Gastrocnemius medialis (tissue), 4 donors: ENCODE measurements around the gene PARP1.

Experiments used
- POLR2A ChIP-seq, 2 donors: fragments of 450-650 bp; IDR thresholded peaks; one replicate each; pipeline ENCODE4 v1.6.1; 2017; ENCODE audit warnings: antibody characterized with exemption in 2 of 2, mild to moderate bottlenecking in 2 of 2, moderate library complexity in 2 of 2
- TF ChIP-seq, protein P1 (sequence below), 5 experiments: fragments of 450-650 bp in 3 of 5; fragments of 200-600 bp in 2 of 5; sonication (generic) in 2 of 5; IDR thresholded peaks in 4 of 5; conservative IDR thresholded peaks in 1 of 5; 1 replicate in 4 of 5; 2 replicates in 1 of 5; pipeline ENCODE4 v1.5.1; 2016 to 2019; ENCODE audit warnings: antibody characterized with exemption in 5 of 5, mild to moderate bottlenecking in 3 of 5, moderate library complexity in 3 of 5

DNA sequence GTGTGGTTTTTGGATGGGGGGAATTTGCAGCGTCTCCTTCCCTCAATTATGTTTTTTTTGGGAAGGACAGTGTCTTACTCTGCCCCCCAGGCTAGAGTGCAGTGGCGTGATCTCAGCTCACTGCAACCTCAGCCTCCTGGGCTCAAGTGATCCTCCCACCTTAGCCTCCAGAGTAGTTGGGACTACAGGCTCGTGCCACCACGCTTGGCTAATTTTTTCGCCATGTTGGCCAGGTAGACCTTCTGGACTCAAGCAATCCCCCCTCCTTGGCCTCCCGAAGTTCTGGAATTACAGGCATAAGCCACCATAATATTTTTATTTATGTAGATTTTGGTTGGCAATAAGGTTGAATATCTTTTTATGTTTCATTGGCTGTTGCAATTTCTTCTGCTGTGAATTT is 9.5 kb upstream of the PARP1 start:
- TF ChIP-seq, protein P1, sequence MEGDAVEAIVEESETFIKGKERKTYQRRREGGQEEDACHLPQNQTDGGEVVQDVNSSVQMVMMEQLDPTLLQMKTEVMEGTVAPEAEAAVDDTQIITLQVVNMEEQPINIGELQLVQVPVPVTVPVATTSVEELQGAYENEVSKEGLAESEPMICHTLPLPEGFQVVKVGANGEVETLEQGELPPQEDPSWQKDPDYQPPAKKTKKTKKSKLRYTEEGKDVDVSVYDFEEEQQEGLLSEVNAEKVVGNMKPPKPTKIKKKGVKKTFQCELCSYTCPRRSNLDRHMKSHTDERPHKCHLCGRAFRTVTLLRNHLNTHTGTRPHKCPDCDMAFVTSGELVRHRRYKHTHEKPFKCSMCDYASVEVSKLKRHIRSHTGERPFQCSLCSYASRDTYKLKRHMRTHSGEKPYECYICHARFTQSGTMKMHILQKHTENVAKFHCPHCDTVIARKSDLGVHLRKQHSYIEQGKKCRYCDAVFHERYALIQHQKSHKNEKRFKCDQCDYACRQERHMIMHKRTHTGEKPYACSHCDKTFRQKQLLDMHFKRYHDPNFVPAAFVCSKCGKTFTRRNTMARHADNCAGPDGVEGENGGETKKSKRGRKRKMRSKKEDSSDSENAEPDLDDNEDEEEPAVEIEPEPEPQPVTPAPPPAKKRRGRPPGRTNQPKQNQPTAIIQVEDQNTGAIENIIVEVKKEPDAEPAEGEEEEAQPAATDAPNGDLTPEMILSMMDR (IDR thresholded peaks at IDR 0.05 in 4 of 5, conservative IDR thresholded peaks at IDR 0.05 in 1 of 5): no peak
- no peak for TF ChIP-seq POLR2A (IDR thresholded peaks at IDR 0.05)
